GM19438 (cell line): ENCODE measurements around the gene DCDC2B.
"Not testable (repeated sequence)": the region's sequence is repeated elsewhere in the genome, so short reads cannot be mapped to it uniquely, and the experiment has no call there.

Experiments
- ATAC-seq: cut with Tn5 transposase; IDR thresholded peaks from one replicate; pipeline ENCODE4 v1.9.1; 2021; ENCODE audit warnings: low read depth; ENCODE audit not compliant: unreplicated experiment

Gene DCDC2B

GRCh38 chr1:32255072-32256071, 46.5 kb downstream of the DCDC2B start:
- no peak for ATAC-seq

DNA sequence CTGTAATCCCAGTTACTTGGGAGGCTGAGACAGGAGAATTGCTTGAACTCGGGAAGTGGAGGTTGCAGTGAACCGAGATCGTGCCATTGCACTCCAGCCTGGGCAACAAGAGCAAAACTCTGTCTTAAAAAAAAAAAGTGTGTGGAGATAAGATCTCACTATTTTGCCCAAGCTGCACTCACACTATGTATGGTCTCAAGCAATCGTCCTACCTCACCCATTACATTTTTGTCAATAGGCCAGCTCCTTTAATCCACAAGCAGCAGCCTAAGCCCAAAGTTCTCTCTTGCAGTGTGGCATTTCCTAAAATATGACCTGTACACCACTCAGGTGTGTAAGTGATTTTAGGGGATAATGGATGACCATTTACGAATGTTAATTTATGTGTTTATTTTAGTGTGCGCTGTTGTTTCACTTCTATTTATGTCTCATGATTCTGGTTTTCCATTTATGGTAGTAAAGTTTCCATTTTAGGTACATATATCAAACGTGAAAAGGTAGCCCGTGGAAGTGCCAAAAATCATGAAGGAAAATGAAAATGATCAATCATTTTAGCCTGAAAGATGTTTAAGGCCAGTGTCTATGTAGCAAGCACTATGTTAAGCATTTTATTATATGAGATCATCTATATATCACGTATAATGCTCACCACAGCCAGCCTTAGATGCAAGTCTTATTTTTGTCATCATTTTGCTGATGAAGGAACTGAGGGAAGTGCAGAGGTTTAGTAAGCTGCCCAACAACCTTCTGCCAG, 47.8 kb downstream of the DCDC2B start:
- ATAC-seq: no peak

DNA sequence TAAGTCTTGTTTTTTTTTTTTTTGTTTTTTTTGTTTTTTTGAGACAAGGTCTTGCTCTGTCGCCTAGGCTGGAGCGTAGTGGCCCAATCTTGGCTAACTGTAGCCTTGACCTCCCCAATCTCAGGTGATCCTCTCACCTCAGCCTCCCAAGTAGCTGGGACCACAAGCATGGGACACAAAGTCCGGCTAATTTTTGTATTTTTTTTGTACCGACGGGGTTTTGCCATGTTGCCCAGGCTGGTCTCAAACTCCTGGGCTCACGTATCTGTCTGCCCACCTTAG, 48.3 kb downstream of the DCDC2B start:
- ATAC-seq: no peak

DNA sequence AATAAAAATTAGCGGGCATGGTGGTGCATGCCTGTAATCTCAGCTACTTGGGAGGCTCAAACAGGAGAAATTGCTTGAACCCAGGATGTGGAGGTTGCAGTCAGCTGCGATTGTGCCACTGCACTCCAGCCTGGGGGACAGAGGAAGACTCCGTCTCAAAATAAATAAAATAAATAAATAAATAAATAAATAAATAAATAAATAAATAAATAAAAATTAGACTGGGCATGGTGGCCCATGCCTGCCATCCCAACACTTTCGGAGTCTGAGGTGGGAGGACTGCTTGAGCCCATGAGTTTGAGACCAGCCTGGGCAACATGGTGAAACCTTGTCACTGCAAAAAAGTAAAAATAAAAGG, 54.3 kb downstream of the DCDC2B start:
- not testable (repeated sequence) for ATAC-seq

- no peak for ATAC-seq
These were observed 54.9 kb downstream of the DCDC2B start for GRCh38 chr1:32263744-32264143.
